Esophagus muscularis mucosa (tissue), 4 donors: Measurements from ENCODE around the gene DIPK1B.

Experiments used
- EP300 ChIP-seq: sonication (generic); formaldehyde crosslinking; IDR thresholded peaks from one replicate; pipeline ENCODE4 v1.6.1; 2017; ENCODE audit warnings: antibody characterized with exemption
- POLR2A ChIP-seq: fragments of 450-650 bp; IDR thresholded peaks from one replicate; pipeline ENCODE4 v1.6.1; 2017; ENCODE audit warnings: antibody characterized with exemption, moderate library complexity, mild to moderate bottlenecking, low read depth
- POLR2AphosphoS5 ChIP-seq, 2 donors: sonication (generic); formaldehyde crosslinking; IDR thresholded peaks; one replicate each; pipeline ENCODE4 v1.6.1; 2017; ENCODE audit warnings: antibody characterized with exemption in 2 of 2
- TF ChIP-seq, protein P1 (sequence below), 3 experiments: fragments of 200-600 bp in 2 of 3; fragments of 450-650 bp in 1 of 3; sonication (generic) in 2 of 3; IDR thresholded peaks; one replicate each; pipeline ENCODE4 v1.5.1; 2017 to 2019; ENCODE audit warnings: antibody characterized with exemption in 3 of 3, mild to moderate bottlenecking in 2 of 3, moderate library complexity in 1 of 3

GRCh38 chr9:136683173-136683745 lies 29.1 kb upstream of the DIPK1B start:
- TF ChIP-seq, protein P1, sequence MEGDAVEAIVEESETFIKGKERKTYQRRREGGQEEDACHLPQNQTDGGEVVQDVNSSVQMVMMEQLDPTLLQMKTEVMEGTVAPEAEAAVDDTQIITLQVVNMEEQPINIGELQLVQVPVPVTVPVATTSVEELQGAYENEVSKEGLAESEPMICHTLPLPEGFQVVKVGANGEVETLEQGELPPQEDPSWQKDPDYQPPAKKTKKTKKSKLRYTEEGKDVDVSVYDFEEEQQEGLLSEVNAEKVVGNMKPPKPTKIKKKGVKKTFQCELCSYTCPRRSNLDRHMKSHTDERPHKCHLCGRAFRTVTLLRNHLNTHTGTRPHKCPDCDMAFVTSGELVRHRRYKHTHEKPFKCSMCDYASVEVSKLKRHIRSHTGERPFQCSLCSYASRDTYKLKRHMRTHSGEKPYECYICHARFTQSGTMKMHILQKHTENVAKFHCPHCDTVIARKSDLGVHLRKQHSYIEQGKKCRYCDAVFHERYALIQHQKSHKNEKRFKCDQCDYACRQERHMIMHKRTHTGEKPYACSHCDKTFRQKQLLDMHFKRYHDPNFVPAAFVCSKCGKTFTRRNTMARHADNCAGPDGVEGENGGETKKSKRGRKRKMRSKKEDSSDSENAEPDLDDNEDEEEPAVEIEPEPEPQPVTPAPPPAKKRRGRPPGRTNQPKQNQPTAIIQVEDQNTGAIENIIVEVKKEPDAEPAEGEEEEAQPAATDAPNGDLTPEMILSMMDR (IDR thresholded peaks at IDR 0.05), result no peak
- TF ChIP-seq POLR2A (no peak), POLR2AphosphoS5 (IDR thresholded peaks at IDR 0.05) (no peak), EP300 (no peak)
